ENCODE results near the gene NUP210L.

GRCh38 chr1:154062309-154062708 lies 92.6 kb downstream of the NUP210L start:
- TF ChIP-seq CTCF (IDR thresholded peaks at IDR 0.05): no peak
- no peak for TF ChIP-seq EZH2phosphoT487 (IDR thresholded peaks at IDR 0.05)
- no peak for TF ChIP-seq EZH2 (IDR thresholded peaks at IDR 0.05)
